HG02642 (cell line): ENCODE results near the gene ZMIZ2.
"Not testable (repeated sequence)": the region's sequence is repeated elsewhere in the genome, so short reads cannot be mapped to it uniquely, and the experiment has no call there.

Experiments used
- ATAC-seq: cut with Tn5 transposase; IDR thresholded peaks from one replicate; pipeline ENCODE4 v1.9.1; 2021; ENCODE audit warnings: mild to moderate bottlenecking; ENCODE audit not compliant: unreplicated experiment, poor library complexity

Gene ZMIZ2, protein sequence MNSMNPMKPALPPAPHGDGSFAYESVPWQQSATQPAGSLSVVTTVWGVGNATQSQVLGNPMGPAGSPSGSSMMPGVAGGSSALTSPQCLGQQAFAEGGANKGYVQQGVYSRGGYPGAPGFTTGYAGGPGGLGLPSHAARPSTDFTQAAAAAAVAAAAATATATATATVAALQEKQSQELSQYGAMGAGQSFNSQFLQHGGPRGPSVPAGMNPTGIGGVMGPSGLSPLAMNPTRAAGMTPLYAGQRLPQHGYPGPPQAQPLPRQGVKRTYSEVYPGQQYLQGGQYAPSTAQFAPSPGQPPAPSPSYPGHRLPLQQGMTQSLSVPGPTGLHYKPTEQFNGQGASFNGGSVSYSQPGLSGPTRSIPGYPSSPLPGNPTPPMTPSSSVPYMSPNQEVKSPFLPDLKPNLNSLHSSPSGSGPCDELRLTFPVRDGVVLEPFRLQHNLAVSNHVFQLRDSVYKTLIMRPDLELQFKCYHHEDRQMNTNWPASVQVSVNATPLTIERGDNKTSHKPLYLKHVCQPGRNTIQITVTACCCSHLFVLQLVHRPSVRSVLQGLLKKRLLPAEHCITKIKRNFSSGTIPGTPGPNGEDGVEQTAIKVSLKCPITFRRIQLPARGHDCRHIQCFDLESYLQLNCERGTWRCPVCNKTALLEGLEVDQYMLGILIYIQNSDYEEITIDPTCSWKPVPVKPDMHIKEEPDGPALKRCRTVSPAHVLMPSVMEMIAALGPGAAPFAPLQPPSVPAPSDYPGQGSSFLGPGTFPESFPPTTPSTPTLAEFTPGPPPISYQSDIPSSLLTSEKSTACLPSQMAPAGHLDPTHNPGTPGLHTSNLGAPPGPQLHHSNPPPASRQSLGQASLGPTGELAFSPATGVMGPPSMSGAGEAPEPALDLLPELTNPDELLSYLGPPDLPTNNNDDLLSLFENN

DNA sequence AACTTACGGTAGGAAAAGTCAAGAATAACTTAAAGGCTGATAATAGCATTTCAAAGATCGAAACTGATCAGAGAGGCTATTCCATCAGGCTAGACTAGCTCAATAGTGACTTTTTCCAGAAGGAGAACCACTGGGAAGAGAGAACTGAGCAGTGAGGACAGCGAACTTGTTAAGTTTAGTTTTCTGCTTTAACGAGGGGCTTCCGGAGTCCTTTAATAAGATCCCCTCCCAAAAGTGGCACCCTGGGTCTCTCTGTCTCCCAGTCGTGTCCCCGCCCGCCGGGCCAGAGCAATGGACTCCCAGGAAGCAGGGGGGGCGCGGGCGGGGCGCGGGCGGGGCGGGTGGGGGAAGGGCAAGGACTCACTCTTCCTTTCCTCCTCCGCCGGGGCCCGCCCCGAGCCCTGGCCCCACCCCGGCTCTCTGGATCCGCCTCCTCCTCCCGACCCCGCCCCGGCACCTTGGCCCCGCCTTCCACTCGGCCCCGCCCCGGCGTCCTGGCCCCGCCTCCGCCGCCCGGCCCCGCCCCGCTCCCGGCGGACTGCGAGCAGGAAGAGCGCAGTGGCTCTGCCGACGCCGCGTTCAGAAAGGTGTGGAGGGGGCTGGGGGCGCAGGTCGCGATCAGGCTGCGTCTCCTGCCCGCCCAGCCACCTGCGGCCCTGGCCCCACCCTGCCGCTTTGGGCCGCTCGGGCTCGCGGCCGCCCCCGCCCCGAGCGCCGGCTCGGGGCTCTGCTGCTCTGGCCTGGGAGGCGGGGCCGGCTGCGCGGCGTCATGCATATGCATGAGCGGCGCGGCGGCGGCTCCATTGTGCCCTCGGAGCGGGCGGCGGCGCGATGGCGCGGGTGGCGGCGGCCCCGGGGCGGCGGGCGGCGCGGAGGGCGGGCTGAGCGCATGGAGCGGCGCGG is at the start of gene ZMIZ2:
TSS of gene ZMIZ2 (plus strand) at position 803 of the 903 bp plus-strand sequence. CDS start 7,403 bp downstream, outside the sequence.
- peak; percentile 75 for ATAC-seq

GRCh38 chr7:44699598-44699997 is 49.0 kb upstream of the ZMIZ2 start:
- ATAC-seq: not testable (repeated sequence)

- no peak for ATAC-seq
Measured at GRCh38 chr7:44700322-44700721, 48.3 kb upstream of the ZMIZ2 start.

GRCh38 chr7:44703391-44703790 is 45.3 kb upstream of the ZMIZ2 start:
- ATAC-seq: not testable (repeated sequence)

DNA sequence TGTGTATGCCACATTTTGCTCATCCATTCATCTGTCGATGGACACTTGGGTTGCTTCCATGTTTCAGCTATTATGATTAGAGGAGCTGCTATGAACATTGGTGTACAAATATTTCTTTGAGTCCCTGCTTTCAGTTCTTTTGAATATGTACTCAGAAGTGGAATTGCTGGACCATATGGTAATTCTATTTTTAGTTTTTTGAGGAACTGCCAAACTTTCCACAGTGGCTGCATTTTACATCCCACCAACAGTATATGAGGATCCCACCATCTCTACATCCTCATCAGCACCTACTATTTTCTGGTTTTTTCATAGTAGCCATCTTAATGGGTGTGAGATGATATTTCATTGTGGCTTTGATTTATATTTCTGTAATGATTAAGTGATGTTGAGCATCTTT is 44.7 kb upstream of the ZMIZ2 start:
- ATAC-seq: no peak

DNA sequence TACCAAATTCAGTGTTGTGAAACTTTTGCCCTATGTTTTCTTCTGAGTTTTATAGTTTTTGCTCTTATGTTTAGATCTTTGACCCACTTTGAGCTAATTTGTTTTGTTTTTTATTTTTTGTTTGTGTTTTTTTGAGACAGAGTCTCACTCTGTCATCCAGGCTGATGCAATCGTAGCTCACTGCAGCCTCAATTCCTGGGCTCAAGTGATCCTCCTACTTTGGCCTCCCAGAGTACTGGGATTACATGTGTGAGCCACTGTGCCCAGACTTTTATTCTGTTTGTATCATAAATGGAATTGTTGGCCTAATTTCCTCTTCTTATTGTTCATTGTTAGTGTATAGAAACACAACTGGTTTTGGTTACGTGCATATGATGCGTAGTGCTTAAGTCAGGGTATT is 43.2 kb upstream of the ZMIZ2 start:
- no peak for ATAC-seq

DNA sequence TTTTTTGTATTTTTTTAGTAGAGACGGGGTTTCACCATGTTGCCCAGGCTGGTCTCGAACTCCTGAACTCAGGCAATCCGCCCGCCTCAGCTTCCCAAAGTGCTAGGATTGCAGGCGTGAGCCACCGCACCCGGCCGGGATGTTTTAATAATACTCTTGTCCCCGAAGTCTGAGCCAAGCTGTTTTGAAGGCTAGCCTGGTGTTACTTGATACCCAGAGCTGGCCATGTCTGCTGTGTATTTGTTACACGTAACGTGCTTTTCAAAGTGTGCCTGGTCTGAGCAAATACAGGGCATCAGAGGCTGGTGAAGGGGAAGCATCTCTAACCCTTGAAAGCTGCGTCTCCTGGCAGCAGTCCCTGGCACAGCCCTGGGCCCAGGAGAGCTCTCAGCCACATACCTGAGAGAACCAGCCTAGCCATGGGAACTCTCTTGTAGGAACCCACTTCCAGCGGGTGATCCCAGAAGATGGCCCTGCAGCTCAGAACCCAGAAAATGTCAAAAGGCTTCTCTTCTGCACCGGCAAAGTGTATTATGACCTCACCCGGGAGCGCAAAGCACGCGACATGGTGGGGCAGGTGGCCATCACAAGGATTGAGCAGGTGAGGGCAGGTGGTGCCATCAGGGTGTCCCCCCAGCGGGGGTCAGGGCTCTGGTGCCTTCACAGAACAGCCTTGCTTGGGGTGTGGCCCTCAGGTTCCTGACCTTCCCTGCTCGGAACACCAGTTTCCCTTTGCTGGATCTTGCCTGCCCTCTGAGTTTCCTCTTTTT is 41.7 kb upstream of the ZMIZ2 start:
- ATAC-seq: no peak

DNA sequence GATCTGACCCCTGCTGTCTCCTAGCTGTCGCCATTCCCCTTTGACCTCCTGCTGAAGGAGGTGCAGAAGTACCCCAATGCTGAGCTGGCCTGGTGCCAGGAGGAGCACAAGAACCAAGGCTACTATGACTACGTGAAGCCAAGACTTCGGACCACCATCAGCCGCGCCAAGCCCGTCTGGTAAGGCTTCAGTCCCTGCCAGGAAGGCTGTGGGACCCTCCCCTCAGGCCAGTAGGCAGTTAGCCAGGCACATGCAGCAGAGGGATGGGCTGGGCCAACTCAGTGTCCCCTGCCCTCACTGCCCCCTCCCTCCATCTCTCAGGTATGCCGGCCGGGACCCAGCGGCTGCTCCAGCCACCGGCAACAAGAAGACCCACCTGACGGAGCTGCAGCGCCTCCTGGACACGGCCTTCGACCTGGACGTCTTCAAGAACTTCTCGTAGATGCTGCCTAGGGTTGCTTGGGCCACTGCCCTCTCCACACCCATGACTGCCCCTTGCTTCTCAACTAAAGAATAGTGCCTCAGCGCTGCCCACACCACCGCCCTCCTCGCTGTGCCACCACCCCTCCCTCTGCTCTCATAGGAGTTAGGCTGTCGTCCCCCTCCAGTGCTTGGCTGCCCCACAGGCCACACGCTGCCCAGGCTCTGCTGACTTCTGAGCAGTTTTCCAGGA is 41.0 kb upstream of the ZMIZ2 start:
- no peak for ATAC-seq

GRCh38 chr7:44709011-44709915 is 39.4 kb upstream of the ZMIZ2 start:
- no peak for ATAC-seq

DNA sequence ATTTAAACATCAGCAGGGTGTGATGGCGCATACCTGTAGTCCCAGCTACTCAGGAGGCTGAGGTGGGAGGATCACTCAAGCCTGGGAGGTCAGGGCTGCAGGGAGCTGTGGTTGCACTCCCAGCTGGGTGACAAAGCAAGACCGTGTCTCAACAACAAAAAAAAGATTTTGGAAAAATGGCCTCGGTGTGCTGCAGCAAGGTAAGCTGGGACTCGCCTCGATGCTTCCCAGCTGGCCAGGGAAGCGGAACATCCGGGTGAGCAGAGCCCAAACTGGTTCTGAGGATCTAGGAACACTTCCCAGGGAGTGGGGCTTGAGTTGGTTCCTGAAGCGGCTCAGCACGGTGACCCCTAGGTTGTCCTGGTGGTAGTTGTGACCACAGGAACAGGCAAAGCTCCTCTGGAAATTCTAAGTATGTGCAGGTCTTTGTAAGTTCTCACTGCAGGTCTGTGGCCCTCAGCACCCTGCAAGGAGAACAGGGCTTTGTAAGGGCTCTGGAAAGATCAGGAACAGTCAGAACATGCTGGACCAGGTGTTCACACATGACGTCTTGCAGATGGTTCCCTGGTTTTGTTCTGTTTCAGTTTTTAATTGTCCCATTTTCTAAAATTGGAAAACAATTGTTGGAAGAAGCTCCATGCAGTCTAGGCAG is 38.6 kb upstream of the ZMIZ2 start:
- no peak for ATAC-seq

DNA sequence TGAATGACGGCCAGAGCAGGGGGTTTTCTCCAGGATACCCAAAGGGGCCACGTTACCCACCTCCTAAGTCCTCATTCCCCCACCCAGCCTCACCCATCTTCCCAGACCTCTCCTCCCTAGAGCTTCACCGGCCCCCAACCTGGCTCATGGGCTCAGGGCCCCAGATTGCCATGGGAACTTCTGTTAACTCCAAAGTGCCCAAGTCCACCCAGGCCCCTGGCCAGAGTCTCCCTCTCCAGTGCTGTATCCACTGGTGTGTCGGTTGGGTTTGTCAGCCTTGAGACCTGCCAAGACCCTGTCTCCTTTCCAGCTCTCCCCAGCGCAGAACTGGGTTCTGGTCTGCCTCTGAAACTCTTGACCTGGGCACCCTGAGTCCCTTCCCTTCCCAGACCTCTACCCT is 37.1 kb upstream of the ZMIZ2 start:
- no peak for ATAC-seq

DNA sequence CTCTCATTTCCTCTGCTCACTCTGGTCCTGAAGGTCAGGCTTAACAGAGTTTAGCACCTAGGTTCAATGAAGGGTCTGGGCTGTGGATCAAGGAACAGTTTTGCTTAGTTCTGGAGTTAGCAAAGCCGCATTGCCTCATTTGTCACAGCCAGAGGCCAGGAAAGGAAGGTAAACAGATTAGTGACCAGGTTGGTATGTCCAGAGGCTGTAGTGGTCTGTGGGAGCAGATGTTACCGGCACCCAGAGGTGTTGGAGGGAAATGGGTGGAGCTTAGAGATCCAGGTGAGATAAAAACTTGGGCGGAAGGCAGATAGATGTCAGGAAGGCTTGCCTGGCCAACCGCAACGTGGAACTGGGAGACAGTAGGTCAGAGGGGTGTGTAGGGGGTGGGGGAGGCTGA is 36.6 kb upstream of the ZMIZ2 start:
- ATAC-seq: no peak

- no peak for ATAC-seq
Measured at GRCh38 chr7:44713141-44713540, 35.5 kb upstream of the ZMIZ2 start.

DNA sequence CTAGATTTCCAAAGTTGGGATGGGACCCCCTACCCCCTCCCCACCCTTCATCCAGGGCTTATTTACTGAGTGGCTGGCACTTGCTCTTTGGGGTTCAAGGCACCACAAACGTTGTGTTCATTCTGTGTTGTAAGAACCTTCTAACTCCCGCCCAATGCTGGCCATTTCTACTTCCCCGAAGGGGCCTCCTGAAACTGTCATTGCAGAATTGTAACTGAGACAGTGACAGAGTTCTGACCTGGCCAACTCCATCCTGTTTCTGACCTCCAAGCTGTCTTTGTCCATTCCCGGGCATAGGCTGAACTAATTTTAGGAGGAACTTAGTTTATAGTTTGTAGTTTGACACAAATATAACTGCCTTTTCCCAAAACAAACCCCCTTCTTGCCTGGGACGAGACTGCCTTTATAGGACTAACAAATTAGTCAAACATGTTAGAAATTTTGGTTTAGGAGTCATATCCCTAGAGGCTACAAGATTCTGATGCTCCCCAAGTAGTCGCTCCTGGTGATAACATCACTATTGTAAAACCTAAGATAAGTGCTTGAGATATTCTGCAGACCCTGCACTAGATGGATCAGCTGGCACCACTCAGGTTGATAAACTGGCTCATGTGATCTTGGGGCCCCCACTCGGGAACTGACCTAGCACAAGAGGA is 34.8 kb upstream of the ZMIZ2 start:
- no peak for ATAC-seq

GRCh38 chr7:44716205-44716604 is 32.4 kb upstream of the ZMIZ2 start:
- no peak for ATAC-seq

DNA sequence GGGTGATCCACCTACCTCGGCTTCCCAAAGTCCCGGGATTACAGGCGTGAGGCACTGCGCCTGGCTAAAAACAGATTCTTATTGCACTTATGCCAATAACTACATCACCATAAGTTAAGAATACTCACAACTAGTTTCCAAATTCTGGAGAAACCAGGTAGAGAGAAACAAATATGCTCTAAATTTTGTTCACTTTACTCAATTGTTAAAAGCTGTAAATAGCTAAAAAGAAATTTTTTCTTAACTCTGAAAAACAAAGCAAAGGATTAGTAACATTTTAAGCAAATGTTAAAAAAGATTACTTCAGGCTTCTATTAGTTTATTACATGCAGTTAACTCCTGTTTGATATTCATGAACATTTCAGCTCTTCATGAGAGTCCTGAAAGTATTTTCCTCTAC is 28.3 kb upstream of the ZMIZ2 start:
- no peak for ATAC-seq

DNA sequence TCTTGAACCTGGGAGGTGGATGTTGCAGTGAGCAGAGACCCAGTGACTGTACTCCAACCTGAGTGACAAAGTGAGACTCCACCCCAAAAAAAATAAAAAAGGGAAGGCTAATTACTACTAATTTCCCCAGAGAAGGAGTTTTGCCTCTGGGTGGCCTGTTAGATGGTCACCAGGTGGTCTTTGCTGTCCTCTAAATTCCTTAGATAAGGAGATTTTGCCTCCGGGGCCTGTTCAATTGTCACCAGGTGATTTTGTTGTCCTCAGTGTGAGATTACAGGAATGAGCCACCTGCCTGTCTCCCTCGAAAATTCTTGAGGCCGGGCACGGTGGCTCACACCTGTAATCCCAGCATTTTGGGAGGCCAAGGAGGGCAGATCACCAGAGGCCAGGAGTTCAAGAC is 24.4 kb upstream of the ZMIZ2 start:
- no peak for ATAC-seq
